ENCODE measurements around the gene DENND1C.

Gene DENND1C

DNA sequence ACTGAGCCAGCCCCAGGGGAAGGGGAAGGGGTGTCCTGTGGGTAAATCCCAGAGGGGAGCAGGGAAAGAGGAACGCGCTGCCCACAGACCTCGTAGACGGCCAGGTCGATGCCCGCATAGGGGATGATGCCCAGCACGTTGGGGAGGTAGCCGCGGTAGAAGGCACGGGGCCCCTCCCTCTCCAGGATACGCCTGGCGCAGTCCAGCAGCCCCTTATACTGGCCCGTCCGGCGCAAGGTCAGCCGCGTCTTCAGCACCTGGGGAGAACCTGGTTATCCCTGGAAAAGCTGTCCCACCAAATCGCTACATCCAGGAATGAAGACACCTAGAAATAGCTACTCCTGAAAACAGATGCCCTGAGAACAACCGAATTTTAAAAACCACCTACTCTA is 29.4 kb downstream of the DENND1C start:
- no peaks in the 10 kb centered on the region for H3F3A ChIP-seq (ENCODE audit: control insufficient read depth, insufficient read depth)
- H3K27me3 ChIP-seq (ENCODE audit: control insufficient read depth, low read length): no peaks in the 10 kb centered on the region
- H3K9me2 ChIP-seq (replicated peaks; ENCODE audit: control insufficient read depth, low read length): no peaks in the 10 kb centered on the region
- peaks cover 13% of the 10 kb centered on the region for H3K9me3 ChIP-seq (ENCODE audit: control insufficient read depth, insufficient read depth, low read length)
- H3K36me3 ChIP-seq (ENCODE audit: control insufficient read depth, low read length): peaks cover 51% of the 10 kb centered on the region
- H4K20me1 ChIP-seq (ENCODE audit: control insufficient read depth, insufficient read depth, low read depth, low read length): no peaks in the 10 kb centered on the region
- H3K4me2 ChIP-seq (ENCODE audit: low read length): no peak overlapping the region
- H3K79me2 ChIP-seq (ENCODE audit: control insufficient read depth, low read length): no peaks in the 10 kb centered on the region
- no peaks in the 10 kb centered on the region for H3K4me1 ChIP-seq (ENCODE audit: control insufficient read depth, low read length)
- no peak overlapping the region for H3K4me3 ChIP-seq (ENCODE audit: low read length)
- no peak overlapping the region for H3K27ac ChIP-seq (ENCODE audit: low read depth, low read length)
- TF ChIP-seq, protein P1, sequence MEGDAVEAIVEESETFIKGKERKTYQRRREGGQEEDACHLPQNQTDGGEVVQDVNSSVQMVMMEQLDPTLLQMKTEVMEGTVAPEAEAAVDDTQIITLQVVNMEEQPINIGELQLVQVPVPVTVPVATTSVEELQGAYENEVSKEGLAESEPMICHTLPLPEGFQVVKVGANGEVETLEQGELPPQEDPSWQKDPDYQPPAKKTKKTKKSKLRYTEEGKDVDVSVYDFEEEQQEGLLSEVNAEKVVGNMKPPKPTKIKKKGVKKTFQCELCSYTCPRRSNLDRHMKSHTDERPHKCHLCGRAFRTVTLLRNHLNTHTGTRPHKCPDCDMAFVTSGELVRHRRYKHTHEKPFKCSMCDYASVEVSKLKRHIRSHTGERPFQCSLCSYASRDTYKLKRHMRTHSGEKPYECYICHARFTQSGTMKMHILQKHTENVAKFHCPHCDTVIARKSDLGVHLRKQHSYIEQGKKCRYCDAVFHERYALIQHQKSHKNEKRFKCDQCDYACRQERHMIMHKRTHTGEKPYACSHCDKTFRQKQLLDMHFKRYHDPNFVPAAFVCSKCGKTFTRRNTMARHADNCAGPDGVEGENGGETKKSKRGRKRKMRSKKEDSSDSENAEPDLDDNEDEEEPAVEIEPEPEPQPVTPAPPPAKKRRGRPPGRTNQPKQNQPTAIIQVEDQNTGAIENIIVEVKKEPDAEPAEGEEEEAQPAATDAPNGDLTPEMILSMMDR (IDR thresholded peaks at IDR 0.05; ENCODE audit: low read depth, low read length, poor library complexity, severe bottlenecking): no peak
- no peak for TF ChIP-seq EZH2phosphoT487 (IDR thresholded peaks at IDR 0.05; ENCODE audit: borderline replicate concordance, low read length)

- Histone ChIP-seq H3F3A (ENCODE audit: control insufficient read depth, insufficient read depth) (no peaks in the 10 kb centered on the region), H3K79me2 (ENCODE audit: control insufficient read depth, low read length) (no peaks in the 10 kb centered on the region), H4K20me1 (ENCODE audit: control insufficient read depth, insufficient read depth, low read depth, low read length) (no peaks in the 10 kb centered on the region), H3K9me2 (replicated peaks; ENCODE audit: control insufficient read depth, low read length) (no peaks in the 10 kb centered on the region), H3K4me1 (ENCODE audit: control insufficient read depth, low read length) (no peaks in the 10 kb centered on the region), H3K36me3 (ENCODE audit: control insufficient read depth, low read length) (peaks cover 46% of the 10 kb centered on the region), H3K27ac (ENCODE audit: low read depth, low read length) (no peak overlapping the region), H3K9me3 (ENCODE audit: control insufficient read depth, insufficient read depth, low read length) (peaks cover 13% of the 10 kb centered on the region), H3K4me2 (ENCODE audit: low read length) (no peak overlapping the region), H3K4me3 (ENCODE audit: low read length) (no peak overlapping the region), H3K27me3 (ENCODE audit: control insufficient read depth, low read length) (no peaks in the 10 kb centered on the region)
- TF ChIP-seq EZH2phosphoT487 (IDR thresholded peaks at IDR 0.05; ENCODE audit: borderline replicate concordance, low read length): no peak
- TF ChIP-seq, protein P1 (IDR thresholded peaks at IDR 0.05; ENCODE audit: low read depth, low read length, poor library complexity, severe bottlenecking): no peak
Observed at GRCh38 chr19:6451583-6452222, 29.9 kb downstream of the DENND1C start.

- H3K36me3 ChIP-seq (ENCODE audit: control insufficient read depth, low read length): peaks cover 31% of the 10 kb centered on the region
- TF ChIP-seq EZH2phosphoT487 (IDR thresholded peaks at IDR 0.05; ENCODE audit: borderline replicate concordance, low read length): no peak
- TF ChIP-seq, protein P1 (IDR thresholded peaks at IDR 0.05; ENCODE audit: low read depth, low read length, poor library complexity, severe bottlenecking): no peak
Observed at GRCh38 chr19:6450166-6450565, 31.4 kb downstream of the DENND1C start.

More at GRCh38 chr19:6450166-6450565, 31.4 kb downstream of the DENND1C start:
- no peaks in the 10 kb centered on the region for H4K20me1 ChIP-seq (ENCODE audit: control insufficient read depth, insufficient read depth, low read depth, low read length)
- H3K4me2 ChIP-seq (ENCODE audit: low read length): no peak overlapping the region
- H3K27me3 ChIP-seq (ENCODE audit: control insufficient read depth, low read length): no peaks in the 10 kb centered on the region
- H3K9me3 ChIP-seq (ENCODE audit: control insufficient read depth, insufficient read depth, low read length): peaks cover 13% of the 10 kb centered on the region
- no peak overlapping the region for H3K4me3 ChIP-seq (ENCODE audit: low read length)
- H3K27ac ChIP-seq (ENCODE audit: low read depth, low read length): no peak overlapping the region
- no peaks in the 10 kb centered on the region; the same call in 1 of the 2 replicates for H3F3A ChIP-seq (ENCODE audit: control insufficient read depth, insufficient read depth)
- no peaks in the 10 kb centered on the region for H3K79me2 ChIP-seq (ENCODE audit: control insufficient read depth, low read length)
- no peaks in the 10 kb centered on the region for H3K4me1 ChIP-seq (ENCODE audit: control insufficient read depth, low read length)
- no peaks in the 10 kb centered on the region for H3K9me2 ChIP-seq (replicated peaks; ENCODE audit: control insufficient read depth, low read length)

Data from DOHH2 (cell line).